Small intestine (tissue), 16 donors: ENCODE data around the gene GOLGA6L6. TPM values are rescaled to one million over a fixed set of nuclear protein-coding genes. Genes with fewer than 3 reads are reported as not detected.
"Not testable (repeated sequence)": the region's sequence is repeated elsewhere in the genome, so short reads cannot be mapped to it uniquely, and the experiment has no call there.

ENCODE experiments used
- DNase-seq, 2 donors: peaks; one replicate each; pipeline versions ENCODE4 v3.0.0 to v3.0.0-alpha.2; 2013
- FAIRE-seq: peaks from 2 replicates; lab custom pipeline; 2012; peaks lifted over from hg19 to GRCh38; lab: Jason Lieb, UNC
- H3K27ac ChIP-seq, 3 donors: one replicate each; pipeline ENCODE4 v1.5.1; 2013; ENCODE audit warnings: low read length in 2 of 3, mild to moderate bottlenecking in 2 of 3, control low read depth in 1 of 3, inconsistent platforms in 1 of 3, low read depth in 1 of 3, moderate library complexity in 1 of 3
- H3K27me3 ChIP-seq, 3 donors: one replicate each; pipeline ENCODE4 v1.6.1; 2013; ENCODE audit warnings: low read length in 3 of 3, inconsistent platforms in 1 of 3; ENCODE audit not compliant: control insufficient read depth in 3 of 3, insufficient read depth in 3 of 3
- H3K36me3 ChIP-seq, 3 donors: one replicate each; pipeline ENCODE4 v1.6.1; 2013; ENCODE audit warnings: low read length in 3 of 3, inconsistent platforms in 1 of 3, low read depth in 1 of 3, mild to moderate bottlenecking in 1 of 3, moderate library complexity in 1 of 3; ENCODE audit not compliant: control insufficient read depth in 3 of 3, insufficient read depth in 2 of 3
- H3K4me1 ChIP-seq, 3 donors: one replicate each; pipeline ENCODE4 v1.6.1; 2013; ENCODE audit warnings: low read length in 2 of 3, inconsistent platforms in 1 of 3, low read depth in 1 of 3, mild to moderate bottlenecking in 1 of 3, moderate library complexity in 1 of 3; ENCODE audit not compliant: control insufficient read depth in 3 of 3, insufficient read depth in 2 of 3
- H3K4me3 ChIP-seq, 3 donors: one replicate each; pipeline ENCODE4 v1.5.1; 2013; ENCODE audit warnings: low read length in 3 of 3, control low read depth in 1 of 3, inconsistent platforms in 1 of 3, low read depth in 1 of 3, mild to moderate bottlenecking in 1 of 3, moderate library complexity in 1 of 3
- H3K9me3 ChIP-seq, 2 donors: one replicate each; pipeline ENCODE4 v1.6.1; 2013; ENCODE audit warnings: low read depth in 1 of 2, low read length in 1 of 2; ENCODE audit not compliant: control insufficient read depth in 2 of 2, insufficient read depth in 1 of 2
- WGBS, 3 donors: extraction: QIAGEN DNeasy Blood & Tissue Kit; methylation state at CpG; one replicate each; pipeline ENCODE4 v1.1.7; 2013; 5-methylcytosine and 5-hydroxymethylcytosine counted together
- long read RNA-seq, 10 donors: transcript quantifications; one replicate each; lab custom pipeline, GENCODE V29; 2026
- polyA plus RNA-seq, 4 donors: library from polyadenylated mRNA; stranded (reverse) in 3 of 4; unstranded in 1 of 4; fragments of 200-250 nt in 3 of 4; fragments of 120-200 nt in 1 of 4; gene quantifications; one replicate each; pipeline versions ENCODE4 v1.2.1 to v1.2.3, GENCODE V29; 2013
- donor health status: healthy with polysubstance abuse.
- donor health status: control.
- donor health status: control.
- donor health status: Bipolar disorder and iron deficiency.
- donor health status: healthy.

GOLGA6L6 gene
- not detected for polyA plus RNA-seq
- long read RNA-seq, donor 1: 0 reads
- long read RNA-seq, donor 2: 0 reads
- long read RNA-seq, donor 3: 0 reads
- long read RNA-seq, donor 4: 0 reads
- long read RNA-seq, donor 5: 0 reads
- long read RNA-seq, donor 6: 0 reads
- long read RNA-seq, donor 7: 0 reads
- long read RNA-seq, donor 8: 0 reads
- long read RNA-seq, donor 9: 0 reads
- long read RNA-seq, donor 10: 0 reads

DNA sequence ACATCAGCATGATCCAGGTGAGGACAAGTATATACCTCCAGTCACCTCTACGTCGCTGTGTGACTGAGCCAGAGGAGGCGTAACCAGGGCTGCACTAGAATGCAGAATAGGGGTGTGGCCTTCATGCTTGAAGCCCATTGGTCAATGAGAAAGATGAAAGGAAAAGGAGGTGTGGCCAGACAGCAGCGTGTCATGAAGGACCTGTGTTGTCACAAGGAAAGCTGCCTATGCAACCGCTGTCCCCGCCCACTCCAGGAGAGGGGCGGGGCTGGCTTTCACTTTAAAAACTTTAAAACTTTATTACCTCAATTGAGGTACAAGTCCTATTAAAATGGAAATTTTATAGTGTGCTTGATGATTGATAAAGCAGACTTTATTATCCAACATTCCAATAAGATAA, at the start of gene GOLGA6L6:
GOLGA6L6 (minus strand) TSS at position 101 of the 400 bp plus-strand sequence; CDS start at position 10, 91 bp downstream.
- 75 to 84% (median 82%) methylated on average over 4 of the region's 7 CpGs for WGBS, 3 donors
- not testable (repeated sequence) for H3K27ac ChIP-seq, H3K9me3 ChIP-seq, H3K27me3 ChIP-seq, DNase-seq, H3K36me3 ChIP-seq, H3K4me3 ChIP-seq, H3K4me1 ChIP-seq, FAIRE-seq

GRCh38 chr15:20590069-20590468, 48.5 kb upstream of the GOLGA6L6 start:
- H3K27me3 ChIP-seq, H3K36me3 ChIP-seq, H3K27ac ChIP-seq, H3K4me3 ChIP-seq, H3K9me3 ChIP-seq, H3K4me1 ChIP-seq, DNase-seq: not testable (repeated sequence)
- peak; percentile 71 for FAIRE-seq
- no CpG with 5 or more reads among the region's 2 CpGs for WGBS, 3 donors

- H3K27me3 ChIP-seq, H3K4me3 ChIP-seq, H3K36me3 ChIP-seq, H3K9me3 ChIP-seq, FAIRE-seq, H3K27ac ChIP-seq, H3K4me1 ChIP-seq, DNase-seq: not testable (repeated sequence)
- WGBS, 3 donors: 71 to 100% (median 77%) methylated on average over 1 to 2 of the region's 3 CpGs
Measured at GRCh38 chr15:20586821-20587220, 45.2 kb upstream of the GOLGA6L6 start.

- not testable (repeated sequence) for H3K9me3 ChIP-seq, H3K27me3 ChIP-seq, H3K4me1 ChIP-seq, FAIRE-seq, H3K4me3 ChIP-seq, DNase-seq, H3K27ac ChIP-seq, H3K36me3 ChIP-seq
- 59 to 80% (median 74%) methylated on average over 7 to 9 of the region's 18 CpGs for WGBS, 3 donors
Measured at GRCh38 chr15:20582726-20583115, 41.1 kb upstream of the GOLGA6L6 start.

DNA sequence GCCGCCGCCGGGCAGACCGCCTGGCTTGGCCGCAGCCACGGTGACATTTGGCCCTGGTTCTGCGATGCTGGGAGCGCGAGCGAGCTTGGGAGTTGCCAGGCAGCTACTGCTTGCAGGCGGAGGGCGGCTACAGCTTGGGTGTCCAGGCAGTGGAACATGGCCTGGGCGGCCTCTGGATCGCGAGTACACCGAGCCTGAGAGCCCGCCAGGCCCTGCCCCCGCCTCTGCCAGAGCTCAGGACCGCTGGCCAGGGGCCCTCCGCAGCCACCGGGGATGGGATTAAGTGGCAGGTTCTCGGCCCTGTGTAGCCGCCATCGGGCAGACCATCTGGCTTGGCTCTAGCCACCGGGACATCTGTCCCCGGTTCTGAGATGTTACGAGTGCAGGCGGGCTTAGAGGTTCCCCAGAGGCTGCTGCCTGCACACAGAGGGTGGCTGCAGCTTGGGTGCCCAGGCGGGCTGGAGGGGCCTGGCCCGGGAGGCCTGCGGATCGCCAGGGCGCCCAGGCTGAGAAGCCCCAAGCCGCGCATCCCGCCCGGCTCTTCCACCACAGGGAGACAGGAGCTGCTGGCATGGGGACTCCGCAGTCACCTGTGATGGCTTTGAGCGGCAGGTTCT, 40.6 kb upstream of the GOLGA6L6 start:
- H3K9me3 ChIP-seq, H3K36me3 ChIP-seq, H3K4me1 ChIP-seq, H3K27me3 ChIP-seq, DNase-seq, H3K4me3 ChIP-seq, H3K27ac ChIP-seq, FAIRE-seq: not testable (repeated sequence)
- WGBS, 3 donors: 86 to 93% methylated on average over 6 to 11 of the region's 39 CpGs; no CpG with 5 or more reads in 1 of the 3 donors

DNA sequence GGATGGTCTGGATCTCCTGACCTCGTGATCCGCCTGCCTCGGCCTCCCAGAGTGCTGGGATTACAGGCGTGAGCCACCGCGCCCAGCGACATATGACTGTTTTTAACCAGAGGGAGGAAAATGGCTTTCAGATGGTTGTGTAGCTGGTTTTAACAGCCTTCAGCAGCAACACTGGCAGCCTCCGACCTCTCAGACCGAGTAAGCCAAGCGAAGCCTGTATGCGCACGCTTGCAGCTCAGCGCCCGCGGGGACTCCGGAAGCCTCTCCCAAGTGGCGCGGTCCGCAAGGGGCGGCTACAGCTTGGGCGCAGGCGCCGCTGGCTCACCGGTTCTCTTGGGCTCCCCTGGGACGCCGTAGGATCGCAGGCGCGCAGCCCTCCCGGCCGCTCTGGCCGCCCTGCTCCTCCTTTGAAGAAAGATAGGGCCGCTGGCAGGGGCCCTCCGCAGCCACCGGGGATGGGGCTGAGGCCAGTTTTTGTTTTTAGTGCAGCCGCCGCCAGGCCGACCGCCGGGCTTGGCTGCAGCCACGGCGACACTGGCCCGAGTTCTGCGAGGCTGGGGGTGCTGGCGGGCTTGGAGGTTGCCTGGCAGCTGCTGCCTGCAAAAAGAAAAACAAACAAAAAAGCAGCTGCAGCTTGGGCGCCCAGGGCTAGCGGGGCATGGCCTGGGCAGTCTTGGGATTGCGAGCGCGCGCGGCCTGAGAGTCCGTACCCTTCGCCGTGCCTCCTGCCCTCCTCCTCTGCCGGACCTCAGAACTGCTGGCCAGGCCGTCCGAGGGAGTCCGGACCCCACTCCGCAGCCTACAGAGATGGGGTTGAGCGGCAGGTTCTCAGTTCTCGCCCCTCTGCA, 39.9 kb upstream of the GOLGA6L6 start:
- not testable (repeated sequence) for H3K4me1 ChIP-seq, DNase-seq, H3K27me3 ChIP-seq, H3K9me3 ChIP-seq, H3K36me3 ChIP-seq, H3K27ac ChIP-seq, FAIRE-seq, H3K4me3 ChIP-seq
- WGBS, 3 donors: 87 to 96% (median 88%) methylated on average over 5 to 16 of the region's 62 CpGs

- not testable (repeated sequence) for H3K36me3 ChIP-seq, DNase-seq, H3K4me1 ChIP-seq, H3K4me3 ChIP-seq, H3K27ac ChIP-seq, FAIRE-seq, H3K9me3 ChIP-seq, H3K27me3 ChIP-seq
- WGBS, 3 donors: 88 to 95% (median 89%) methylated on average over 10 to 11 of the region's 14 CpGs
Measured at GRCh38 chr15:20579662-20580061, 38.1 kb upstream of the GOLGA6L6 start.

GRCh38 chr15:20551289-20551688, 9.7 kb upstream of the GOLGA6L6 start:
- FAIRE-seq, H3K27me3 ChIP-seq, H3K4me1 ChIP-seq, H3K36me3 ChIP-seq, H3K9me3 ChIP-seq, H3K4me3 ChIP-seq, H3K27ac ChIP-seq, DNase-seq: not testable (repeated sequence)
- WGBS, 3 donors: 94 to 100% (median 97%) methylated on average over 2 to 6 of the region's 19 CpGs
